Mammary epithelial cell (primary cell): ENCODE data around the gene SEC24D.

Experiments used
- CTCF ChIP-seq, 2 donors: IDR thresholded peaks in 1 of 2; conservative IDR thresholded peaks in 1 of 2; 2 replicates each; pipeline ENCODE4 v1.5.1; 2011 to 2012; ENCODE audit warnings: inconsistent platforms in 2 of 2, low read length in 2 of 2, mild to moderate bottlenecking in 2 of 2, control low read depth in 1 of 2, low read depth in 1 of 2; ENCODE audit not compliant: insufficient read depth in 1 of 2; ENCODE audit errors: extremely low read depth in 1 of 2
- EZH2 ChIP-seq: IDR thresholded peaks from 2 replicates; pipeline ENCODE4 v1.6.1; 2012; ENCODE audit warnings: low read length, inconsistent platforms, borderline replicate concordance

- no peak for TF ChIP-seq CTCF (conservative IDR thresholded peaks at IDR 0.05 in 1 of 2, IDR thresholded peaks at IDR 0.05 in 1 of 2; ENCODE audit: extremely low read depth in 1 of 2, insufficient read depth in 1 of 2, low read depth in 1 of 2, low read length in 2 of 2)
- no peak for TF ChIP-seq EZH2
These were observed 37.3 kb downstream of the SEC24D start for GRCh38 chr4:118798658-118799057.
